Right atrium auricular region (tissue), 2 donors: ENCODE measurements around the gene PITRM1. TPM values are rescaled to one million over a fixed set of nuclear protein-coding genes. Genes with fewer than 3 reads are reported as not detected.

Experiments used
- DNase-seq: peaks from one replicate; pipeline ENCODE4 v3.0.0-alpha.2; 2019; ENCODE audit warnings: low spot score
- H3K27ac ChIP-seq, 2 donors: fragments of 200-600 bp; sonication (generic); 1 replicate in 1 of 2; 2 replicates in 1 of 2; pipeline ENCODE4 v1.5.1; 2016 to 2019
- H3K27me3 ChIP-seq, 2 donors: fragments of 200-600 bp; sonication (generic); one replicate each; pipeline versions ENCODE4 v1.5.1 to v1.6.0; 2017 to 2019
- H3K36me3 ChIP-seq: fragments of 200-600 bp; sonication (generic); one replicate; pipeline ENCODE4 v1.5.1; 2016
- H3K4me1 ChIP-seq, 2 donors: fragments of 200-600 bp; sonication (generic); one replicate each; pipeline versions ENCODE4 v1.5.1 to v1.6.0; 2017 to 2019
- H3K4me3 ChIP-seq, 2 donors: fragments of 200-600 bp; sonication (generic); 1 replicate in 1 of 2; 2 replicates in 1 of 2; pipeline ENCODE4 v1.5.1; 2017 to 2019; ENCODE audit warnings: mild to moderate bottlenecking in 1 of 2, moderate library complexity in 1 of 2
- H3K9me3 ChIP-seq, 2 donors: fragments of 200-600 bp; sonication (generic); one replicate each; pipeline ENCODE4 v1.5.1; 2019
- total RNA-seq, 2 donors: library from RNA; depleted of rRNA; stranded (reverse); fragments of >200 nt; gene quantifications; one replicate each; pipeline ENCODE4 v1.1.0, GENCODE V29; 2016
- TF ChIP-seq, protein P1 (sequence below), 2 donors: fragments of 200-600 bp; sonication (generic); IDR thresholded peaks; one replicate each; pipeline ENCODE4 v1.5.1; 2019; ENCODE audit warnings: antibody characterized with exemption in 2 of 2

The PITRM1 gene
- total RNA-seq, 2 donors from 2014 or later, result 68.3 to 89.6 TPM

- no peaks in the 10 kb centered on the region for H3K27me3 ChIP-seq
- no peak overlapping the region for H3K4me3 ChIP-seq
- no peak overlapping the region for H3K27ac ChIP-seq
- DNase-seq, result no peak
- peaks cover 0 to 8% of the 10 kb centered on the region in 2 donors for H3K4me1 ChIP-seq
- H3K9me3 ChIP-seq, result no peaks in the 10 kb centered on the region
- TF ChIP-seq, protein P1, sequence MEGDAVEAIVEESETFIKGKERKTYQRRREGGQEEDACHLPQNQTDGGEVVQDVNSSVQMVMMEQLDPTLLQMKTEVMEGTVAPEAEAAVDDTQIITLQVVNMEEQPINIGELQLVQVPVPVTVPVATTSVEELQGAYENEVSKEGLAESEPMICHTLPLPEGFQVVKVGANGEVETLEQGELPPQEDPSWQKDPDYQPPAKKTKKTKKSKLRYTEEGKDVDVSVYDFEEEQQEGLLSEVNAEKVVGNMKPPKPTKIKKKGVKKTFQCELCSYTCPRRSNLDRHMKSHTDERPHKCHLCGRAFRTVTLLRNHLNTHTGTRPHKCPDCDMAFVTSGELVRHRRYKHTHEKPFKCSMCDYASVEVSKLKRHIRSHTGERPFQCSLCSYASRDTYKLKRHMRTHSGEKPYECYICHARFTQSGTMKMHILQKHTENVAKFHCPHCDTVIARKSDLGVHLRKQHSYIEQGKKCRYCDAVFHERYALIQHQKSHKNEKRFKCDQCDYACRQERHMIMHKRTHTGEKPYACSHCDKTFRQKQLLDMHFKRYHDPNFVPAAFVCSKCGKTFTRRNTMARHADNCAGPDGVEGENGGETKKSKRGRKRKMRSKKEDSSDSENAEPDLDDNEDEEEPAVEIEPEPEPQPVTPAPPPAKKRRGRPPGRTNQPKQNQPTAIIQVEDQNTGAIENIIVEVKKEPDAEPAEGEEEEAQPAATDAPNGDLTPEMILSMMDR (IDR thresholded peaks at IDR 0.05), result no peak
- peaks cover 75% of the 10 kb centered on the region for H3K36me3 ChIP-seq
These were observed 4.8 kb downstream of the PITRM1 start for GRCh38 chr10:3167611-3168330.

DNA sequence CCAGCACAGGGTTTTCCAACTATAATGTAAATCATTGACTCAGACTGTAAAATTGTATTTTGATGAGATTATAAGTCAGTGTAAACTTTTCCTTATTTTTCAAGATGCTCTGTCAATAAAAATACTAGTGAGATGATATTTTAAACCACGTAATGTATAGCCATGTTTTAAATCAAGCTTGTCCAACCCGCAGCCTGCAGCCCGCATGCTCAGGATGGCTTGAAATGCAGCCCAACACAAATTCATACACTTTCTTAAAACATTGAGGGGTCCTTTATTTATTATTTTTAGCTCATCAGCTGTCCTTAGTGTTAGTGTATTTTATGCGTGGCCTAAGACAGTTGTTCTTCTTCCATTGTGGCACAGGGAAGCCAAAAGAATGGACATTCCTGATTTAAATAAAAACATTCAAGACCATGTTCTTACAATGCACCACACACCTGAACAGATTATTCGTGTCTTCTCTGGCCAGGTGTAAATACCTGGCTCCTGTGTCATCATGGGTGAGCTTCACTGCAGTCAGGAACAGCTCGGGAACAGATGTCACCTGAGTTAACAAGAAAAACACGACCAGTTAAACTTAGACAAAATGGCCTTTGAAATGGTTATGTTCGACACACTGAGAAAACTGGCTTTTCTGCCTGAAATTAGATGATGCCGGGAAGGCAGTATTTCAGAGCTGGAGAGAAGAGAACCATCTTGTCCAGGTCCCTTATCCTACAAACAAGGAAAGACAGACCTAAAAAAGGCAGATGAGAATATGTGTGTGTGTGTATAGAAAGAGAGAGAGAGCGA lies 5.9 kb downstream of the PITRM1 start:
- peaks cover 0 to 5% of the 10 kb centered on the region in 2 donors for H3K4me1 ChIP-seq
- TF ChIP-seq, protein P1 (IDR thresholded peaks at IDR 0.05), result no peak
- peaks cover 82% of the 10 kb centered on the region for H3K36me3 ChIP-seq
- H3K4me3 ChIP-seq, result no peak overlapping the region
- no peak for DNase-seq
- H3K27ac ChIP-seq, result no peak overlapping the region
- no peaks in the 10 kb centered on the region for H3K9me3 ChIP-seq
- H3K27me3 ChIP-seq, result no peaks in the 10 kb centered on the region

DNA sequence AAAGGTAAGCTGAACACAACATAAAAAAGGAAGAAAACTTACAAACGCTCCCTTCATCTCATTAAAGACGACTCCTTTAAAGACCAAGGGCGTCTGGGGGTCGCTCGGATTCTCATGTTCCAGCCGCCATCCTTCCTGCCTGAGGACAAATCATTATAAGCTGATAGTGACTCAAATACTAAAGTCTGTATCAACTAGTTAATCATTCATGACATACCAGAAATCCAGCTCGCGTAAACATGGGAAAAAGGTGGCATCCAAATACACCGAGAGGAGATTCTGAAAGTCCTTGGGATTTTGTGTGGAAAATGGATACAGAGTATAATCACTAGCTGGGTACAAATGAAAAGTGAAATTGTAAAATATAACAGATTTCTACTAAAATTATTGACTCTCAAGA lies 7.4 kb downstream of the PITRM1 start:
- no peak for DNase-seq
- Histone ChIP-seq H3K4me3 (no peak overlapping the region), H3K27ac (no peak overlapping the region), H3K27me3 (no peaks in the 10 kb centered on the region), H3K36me3 (peaks cover 81% of the 10 kb centered on the region), H3K9me3 (no peaks in the 10 kb centered on the region), H3K4me1 (no peaks in the 10 kb centered on the region)
- TF ChIP-seq, protein P1 (IDR thresholded peaks at IDR 0.05), result no peak

GRCh38 chr10:3163879-3164278 lies 8.7 kb downstream of the PITRM1 start:
- DNase-seq, result no peak
- H3K4me1 ChIP-seq, result no peaks in the 10 kb centered on the region
- no peaks in the 10 kb centered on the region for H3K27me3 ChIP-seq
- H3K36me3 ChIP-seq, result peaks cover 80% of the 10 kb centered on the region
- TF ChIP-seq, protein P1 (IDR thresholded peaks at IDR 0.05), result no peak
- no peak overlapping the region for H3K4me3 ChIP-seq
- H3K9me3 ChIP-seq, result no peaks in the 10 kb centered on the region
- H3K27ac ChIP-seq, result no peak overlapping the region

DNA sequence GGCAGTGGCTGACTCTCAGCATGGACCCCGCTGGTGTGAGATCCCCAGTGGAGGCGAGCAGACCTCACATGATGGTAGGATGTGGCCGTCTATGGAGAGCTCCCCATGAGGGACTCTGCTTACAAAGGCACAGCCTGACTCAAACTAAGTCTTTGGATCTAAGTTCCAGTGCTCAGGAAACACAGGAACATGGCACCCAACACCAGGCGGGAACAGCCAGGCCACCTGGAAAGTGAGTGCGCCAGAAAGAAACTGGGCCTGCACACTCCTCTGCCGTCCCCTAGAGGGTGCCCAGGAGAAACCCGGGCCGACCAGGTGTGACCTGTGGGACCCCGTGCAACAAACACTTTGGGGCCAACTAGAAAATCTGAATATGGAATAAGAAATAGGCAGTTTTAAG lies 10.0 kb downstream of the PITRM1 start:
- Histone ChIP-seq H3K4me3 (no peak overlapping the region), H3K4me1 (no peaks in the 10 kb centered on the region), H3K9me3 (no peaks in the 10 kb centered on the region), H3K27me3 (no peaks in the 10 kb centered on the region), H3K27ac (no peak overlapping the region), H3K36me3 (peaks cover 80% of the 10 kb centered on the region)
- TF ChIP-seq, protein P1 (IDR thresholded peaks at IDR 0.05), result no peak
- no peak for DNase-seq
